Activated CD8-positive, alpha-beta memory T cell treated with anti-CD3 and anti-CD28 coated beads, Interleukin-2, amount 10 ng/mL, durations not matched to agents 7 days and 5 days (primary cell): ENCODE results near the gene MDM2. TPM values are rescaled to one million over a fixed set of nuclear protein-coding genes. Genes with fewer than 3 reads are reported as not detected.

Experiments
- ATAC-seq: fragments of 150-1000 bp; cut with Tn5 transposase; one replicate; pipeline ENCODE4 v1.10.0; 2021; ENCODE audit warnings: moderate library complexity
- CTCF ChIA-PET: fragments of 350-600 bp; sonication (Branson Sonifier 250); formaldehyde crosslinking; loops from one replicate; lab custom pipeline; 2021; ENCODE audit warnings: antibody characterized with exemption; lab: Charles Lee
- DNase-seq: peaks from one replicate; pipeline ENCODE4 v3.0.0-alpha.2; 2020
- H3K27ac Mint-ChIP-seq: one replicate; pipeline ENCODE4 v1.8.0; 2021; ENCODE audit warnings: mild to moderate bottlenecking, mixed read lengths
- H3K27me3 Mint-ChIP-seq: one replicate; pipeline ENCODE4 v1.8.0; 2021; ENCODE audit warnings: mixed read lengths
- H3K36me3 Mint-ChIP-seq: one replicate; pipeline ENCODE4 v1.8.0; 2021; ENCODE audit warnings: mild to moderate bottlenecking, mixed read lengths
- H3K4me1 Mint-ChIP-seq: one replicate; pipeline ENCODE4 v1.8.0; 2021; ENCODE audit warnings: mixed read lengths
- H3K4me3 Mint-ChIP-seq: one replicate; pipeline ENCODE4 v1.8.0; 2021; ENCODE audit warnings: mild to moderate bottlenecking, moderate library complexity, mixed read lengths
- H3K9me3 Mint-ChIP-seq: one replicate; pipeline ENCODE4 v1.8.0; 2022; ENCODE audit warnings: low read depth, mixed read lengths
- total RNA-seq, 2 experiments: library from RNA; stranded (reverse); gene quantifications; one replicate each; pipeline ENCODE4 v1.2.3, GENCODE V29; 2021

The MDM2 gene
- total RNA-seq, 2 experiments from 2014 or later: 235 to 253 TPM

DNA sequence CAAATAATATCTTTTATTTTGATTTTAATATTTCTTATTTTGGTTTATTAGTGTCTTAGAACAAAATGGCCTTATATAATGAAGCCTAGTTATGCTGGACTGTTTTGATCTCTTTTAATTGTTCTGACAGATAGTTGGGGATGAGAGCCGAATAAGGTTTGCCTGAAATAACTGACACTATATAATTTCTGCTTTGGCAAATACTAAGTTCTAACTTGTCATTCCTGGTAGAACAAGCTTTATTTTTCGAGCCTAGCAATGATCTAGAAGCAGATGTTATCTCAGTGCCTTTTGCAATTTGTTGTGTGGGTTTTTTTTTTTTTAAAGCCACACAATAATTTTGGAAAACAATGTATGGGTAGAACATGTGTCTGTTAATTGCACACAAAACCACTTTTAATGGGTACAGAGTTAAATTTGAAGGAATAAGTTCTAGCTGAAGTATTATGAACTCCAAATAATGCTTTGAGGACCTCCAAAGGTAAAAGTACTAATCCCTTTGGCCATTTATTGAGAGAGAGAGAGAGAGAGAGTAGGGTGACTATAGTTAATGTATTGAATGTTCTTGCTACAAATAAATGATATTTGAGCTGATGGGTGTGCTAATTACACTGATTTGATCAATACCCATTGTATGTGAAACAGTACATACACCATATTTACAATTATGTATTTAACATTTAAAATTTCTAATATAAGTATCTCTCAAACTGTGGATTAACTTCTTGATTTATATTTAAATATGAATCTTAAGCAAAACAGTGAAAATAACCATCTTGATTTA, 35.0 kb downstream of the MDM2 start:
- no peak for DNase-seq
- ATAC-seq: no peak
- no peaks in the 10 kb centered on the region for H3K9me3 Mint-ChIP-seq
- CTCF ChIA-PET: interaction anchor here (1.2 to 3.2 kb wide), 3 partner anchors 13 to 35 kb away, joined by 4 to 14 read pairs (median 6); partner anchors contain the start of gene MDM2
- no peak overlapping the region for H3K4me3 Mint-ChIP-seq
- no peak overlapping the region for H3K27ac Mint-ChIP-seq
- H3K4me1 Mint-ChIP-seq: peaks cover 3% of the 10 kb centered on the region
- no peaks in the 10 kb centered on the region for H3K27me3 Mint-ChIP-seq
- peaks cover 52% of the 10 kb centered on the region for H3K36me3 Mint-ChIP-seq

DNA sequence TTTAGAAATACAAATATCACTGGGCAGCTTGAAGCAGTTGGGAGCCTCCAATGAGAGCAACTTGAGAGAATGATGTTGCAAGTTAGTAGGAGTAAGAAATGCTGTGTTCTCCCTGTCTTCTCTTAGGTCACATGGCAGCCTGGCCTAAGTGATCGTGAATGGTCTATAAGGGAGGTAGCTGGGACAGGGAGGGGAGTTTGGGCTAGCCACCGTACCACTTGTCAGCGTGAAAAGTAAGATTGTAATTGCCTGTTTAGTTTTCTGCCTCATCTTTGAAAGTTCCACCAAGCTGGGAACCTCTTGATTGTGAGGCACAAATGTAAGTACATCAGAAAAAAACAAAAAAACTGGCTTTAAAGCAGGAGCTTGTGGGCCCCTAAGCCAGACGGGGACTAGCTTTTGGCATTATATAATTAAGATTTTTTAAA, 36.4 kb downstream of the MDM2 start:
- Mint-ChIP-seq H3K36me3 (peaks cover 42% of the 10 kb centered on the region), H3K4me1 (no peaks in the 10 kb centered on the region), H3K9me3 (no peaks in the 10 kb centered on the region), H3K27ac (no peak overlapping the region), H3K27me3 (no peaks in the 10 kb centered on the region), H3K4me3 (no peak overlapping the region)
- no peak for DNase-seq
- CTCF ChIA-PET: interaction anchor here (1.2 to 3.2 kb wide), 3 partner anchors 11 to 37 kb away, joined by 3 to 14 read pairs (median 6); partner anchors contain the start of gene MDM2
- ATAC-seq: no peak

DNA sequence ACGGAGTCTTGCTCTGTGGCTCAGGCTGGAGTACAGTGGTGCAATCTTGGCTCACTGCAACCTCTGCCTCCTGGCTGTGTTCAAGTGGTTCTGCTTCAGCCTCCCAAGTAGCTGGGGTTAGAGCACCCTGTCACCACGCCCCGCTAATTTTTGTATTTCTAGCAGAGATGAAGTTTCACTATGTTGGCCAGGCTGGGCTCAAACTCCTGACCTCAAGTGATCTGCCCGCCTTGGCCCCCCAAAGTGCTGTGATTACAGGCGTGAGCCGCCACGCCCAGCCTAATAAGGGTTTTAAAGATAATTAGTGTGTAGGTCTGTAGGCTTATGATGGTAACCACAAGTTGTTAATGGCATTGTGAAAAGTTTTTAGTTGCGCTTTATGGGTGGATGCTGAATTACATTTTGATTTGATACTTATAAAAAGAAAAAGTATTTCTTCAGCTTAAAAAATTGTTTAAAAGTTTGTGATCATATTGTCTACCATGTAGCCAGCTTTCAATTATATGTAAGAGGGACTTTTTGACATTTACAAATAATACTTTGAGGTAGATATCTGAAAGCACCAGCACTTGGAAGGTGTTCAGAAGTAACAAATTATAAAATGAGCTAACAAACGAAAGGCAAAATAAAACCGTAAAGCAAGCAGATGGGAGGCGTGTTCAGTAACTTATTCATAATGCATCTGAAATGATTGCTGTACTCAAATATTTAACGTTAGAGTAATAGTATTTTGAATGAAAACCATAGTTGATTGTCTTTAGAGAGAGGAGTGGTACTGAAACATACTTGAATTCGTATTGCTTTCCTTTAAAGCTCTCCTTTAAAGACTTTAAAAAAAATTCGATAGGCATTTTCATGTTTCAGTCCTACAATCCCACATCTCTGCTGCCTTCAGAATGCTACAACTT, 37.1 kb downstream of the MDM2 start:
- Mint-ChIP-seq H3K27ac (no peak overlapping the region), H3K9me3 (no peaks in the 10 kb centered on the region), H3K4me1 (no peaks in the 10 kb centered on the region), H3K36me3 (peaks cover 40% of the 10 kb centered on the region), H3K4me3 (no peak overlapping the region), H3K27me3 (no peaks in the 10 kb centered on the region)
- CTCF ChIA-PET: interaction anchor here (1.0 to 3.2 kb wide), 3 partner anchors 11 to 149 kb away, joined by 3 to 14 read pairs (median 3); no protein-coding TSS in a partner anchor
- DNase-seq (no peak), ATAC-seq (no peak)

DNA sequence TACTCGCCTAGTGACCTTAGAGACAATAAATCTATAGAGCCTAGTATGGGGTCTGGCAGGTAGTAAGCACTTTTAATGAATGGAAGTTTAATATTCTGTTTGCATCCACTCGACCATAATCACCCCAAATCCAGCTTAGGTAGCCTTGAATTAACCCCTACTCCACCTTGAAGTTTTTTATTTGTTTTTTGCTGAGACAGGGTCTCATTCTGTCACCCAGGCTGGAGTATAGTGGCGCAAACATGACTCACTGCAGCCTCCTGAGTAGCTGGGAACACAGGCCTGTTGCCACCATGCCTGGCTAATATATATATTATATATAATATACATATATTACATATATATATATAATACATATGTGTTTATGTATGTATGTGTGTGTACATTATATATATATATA, 38.8 kb downstream of the MDM2 start:
- Mint-ChIP-seq H3K27me3 (no peaks in the 10 kb centered on the region), H3K36me3 (peaks cover 24% of the 10 kb centered on the region), H3K4me1 (no peaks in the 10 kb centered on the region), H3K9me3 (no peaks in the 10 kb centered on the region), H3K27ac (no peak overlapping the region), H3K4me3 (no peak overlapping the region)
- ATAC-seq (no peak), DNase-seq (no peak)
- CTCF ChIA-PET: no interaction called here

DNA sequence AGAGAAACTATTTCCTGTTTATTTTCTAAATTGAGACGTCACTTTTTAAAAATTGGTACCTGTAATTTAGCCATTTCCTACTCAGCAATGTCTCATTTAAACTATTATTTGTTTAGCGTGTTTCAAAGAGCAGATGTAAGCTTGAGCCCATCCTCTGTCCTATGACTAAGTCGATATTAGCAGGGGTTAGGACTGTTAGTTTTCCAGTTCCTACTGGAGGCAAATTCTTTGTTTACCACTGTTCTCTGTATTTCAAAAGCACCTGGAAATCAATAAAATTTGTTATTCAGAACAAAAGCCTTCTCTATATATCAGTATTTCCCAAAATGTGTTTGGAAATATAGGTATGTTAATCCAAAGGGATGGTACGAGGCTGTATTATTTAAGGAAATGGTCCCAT, 42.4 kb downstream of the MDM2 start:
- no peaks in the 10 kb centered on the region for H3K4me1 Mint-ChIP-seq
- peaks cover 3% of the 10 kb centered on the region for H3K36me3 Mint-ChIP-seq
- H3K4me3 Mint-ChIP-seq: no peak overlapping the region
- no peak overlapping the region for H3K27ac Mint-ChIP-seq
- no peaks in the 10 kb centered on the region for H3K9me3 Mint-ChIP-seq
- no peak for ATAC-seq
- CTCF ChIA-PET: interaction anchor here (0.9 kb wide), 1 partner anchor 11 kb away, joined by 3 read pairs; no protein-coding TSS in a partner anchor
- H3K27me3 Mint-ChIP-seq: peaks cover 12% of the 10 kb centered on the region
- no peak for DNase-seq

DNA sequence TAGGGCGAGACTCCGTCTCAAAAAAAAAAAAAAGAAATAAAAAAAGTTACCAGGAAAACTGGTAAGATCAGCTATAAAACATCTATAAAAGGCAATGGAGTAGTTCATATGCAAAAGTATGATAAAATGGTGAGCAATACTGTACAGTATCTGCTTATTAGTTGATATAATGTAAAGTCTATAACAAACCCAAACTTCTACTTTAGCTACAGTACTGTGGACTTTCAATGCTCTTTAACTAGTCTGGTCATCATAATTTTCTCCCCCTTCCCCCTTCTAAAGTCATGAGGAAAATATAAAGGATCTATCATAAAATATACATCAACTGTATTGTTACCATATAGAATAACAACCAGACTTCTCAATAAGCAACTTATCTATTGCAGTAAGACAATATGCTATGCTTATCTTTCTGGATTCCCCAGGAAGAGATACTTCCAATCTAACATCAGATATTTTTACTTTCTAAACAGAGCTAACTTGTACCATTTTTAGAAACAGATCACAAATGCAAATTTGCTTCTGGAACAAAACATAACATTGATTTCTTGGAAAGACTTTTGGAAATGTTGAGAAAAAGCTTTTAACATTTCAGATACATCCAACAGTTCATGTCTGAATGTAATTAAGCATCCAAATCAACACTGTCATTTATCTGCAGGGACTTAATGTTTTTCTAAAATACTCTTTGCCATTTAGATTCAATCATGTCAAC, 43.8 kb downstream of the MDM2 start:
- DNase-seq (no peak), ATAC-seq (no peak)
- Mint-ChIP-seq H3K36me3 (no peaks in the 10 kb centered on the region), H3K27ac (no peak overlapping the region), H3K4me3 (no peak overlapping the region), H3K27me3 (peaks cover 21% of the 10 kb centered on the region), H3K4me1 (no peaks in the 10 kb centered on the region), H3K9me3 (no peaks in the 10 kb centered on the region)
- CTCF ChIA-PET: no interaction called here

DNA sequence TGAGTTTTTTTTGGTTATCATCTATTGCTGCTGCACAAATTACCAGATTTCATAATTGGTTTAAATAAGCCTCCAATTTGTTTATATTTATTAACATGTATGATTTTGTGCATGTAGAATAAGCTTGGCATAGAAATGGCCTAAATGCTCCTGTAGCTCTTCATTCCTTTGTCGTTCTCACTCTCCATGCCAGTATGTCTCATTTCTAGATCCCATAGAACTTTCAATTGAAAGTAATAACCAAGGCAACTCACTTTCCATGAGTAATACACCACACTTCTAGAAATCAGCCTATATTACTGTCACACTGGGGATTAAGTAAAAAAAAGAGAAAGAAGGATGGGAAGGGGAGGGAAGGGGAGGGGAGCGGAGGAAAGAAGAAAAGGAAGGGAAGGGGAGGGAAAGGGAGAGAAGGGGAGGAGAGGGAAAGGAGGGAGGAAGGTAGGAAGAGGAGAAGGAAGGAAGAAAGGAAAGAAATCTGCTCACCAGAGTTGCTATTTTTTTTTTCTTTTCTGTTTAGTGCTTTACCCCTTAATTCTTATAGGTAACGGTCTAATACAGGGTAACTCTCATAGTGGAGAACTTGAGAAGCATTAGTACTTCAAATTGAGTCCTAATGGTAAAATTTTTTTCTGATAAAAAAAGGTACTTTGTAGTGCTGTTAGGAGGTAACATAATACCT, 45.6 kb downstream of the MDM2 start:
- CTCF ChIA-PET: no interaction called here
- peaks cover 25% of the 10 kb centered on the region for H3K27me3 Mint-ChIP-seq
- DNase-seq (no peak), ATAC-seq (no peak)
- no peaks in the 10 kb centered on the region for H3K36me3 Mint-ChIP-seq
- H3K27ac Mint-ChIP-seq: no peak overlapping the region
- H3K4me3 Mint-ChIP-seq: no peak overlapping the region
- H3K4me1 Mint-ChIP-seq: no peaks in the 10 kb centered on the region
- H3K9me3 Mint-ChIP-seq: no peaks in the 10 kb centered on the region

DNA sequence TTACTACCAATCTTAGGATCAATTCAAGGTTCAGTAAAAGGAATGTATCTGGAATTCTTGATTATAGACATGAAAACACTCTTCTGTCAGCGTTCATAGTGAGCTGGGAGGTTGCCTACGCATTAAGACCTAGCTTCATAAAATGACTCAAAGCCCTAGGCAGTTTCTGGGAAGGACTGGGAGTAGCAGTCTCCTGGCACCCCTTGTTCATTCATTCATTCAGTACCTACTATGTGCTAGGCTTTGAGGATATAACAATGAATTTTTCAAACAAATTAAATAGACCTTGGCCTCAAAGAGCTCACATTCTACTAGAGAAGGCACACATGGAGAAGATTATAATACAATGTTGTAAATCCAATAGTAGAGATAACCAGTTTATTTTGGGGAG, 46.1 kb downstream of the MDM2 start:
- Mint-ChIP-seq H3K4me1 (no peaks in the 10 kb centered on the region), H3K27ac (no peak overlapping the region), H3K36me3 (no peaks in the 10 kb centered on the region), H3K27me3 (peaks cover 25% of the 10 kb centered on the region), H3K4me3 (no peak overlapping the region), H3K9me3 (no peaks in the 10 kb centered on the region)
- DNase-seq (no peak), ATAC-seq (no peak)
- CTCF ChIA-PET: no interaction called here

DNA sequence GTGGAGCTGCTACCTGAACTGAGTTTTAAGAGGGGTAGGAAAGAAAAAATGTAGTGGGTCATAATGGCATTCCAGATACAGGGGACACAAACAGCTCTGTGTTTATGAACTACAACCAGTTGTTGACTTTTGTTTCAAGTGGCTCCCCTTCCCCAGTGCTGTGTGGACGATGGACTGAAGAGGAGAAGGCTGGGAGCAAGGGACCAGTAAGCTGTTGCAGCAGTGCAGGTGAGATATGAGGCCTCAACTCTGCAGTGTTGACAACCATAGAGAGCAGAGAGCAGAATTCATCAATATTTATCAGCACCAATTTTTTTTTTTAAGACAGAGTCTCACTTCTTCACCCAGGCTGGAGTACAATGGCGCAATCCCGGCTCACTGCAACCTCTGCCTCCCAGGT, 46.6 kb downstream of the MDM2 start:
- DNase-seq (no peak), ATAC-seq (no peak)
- no peaks in the 10 kb centered on the region for H3K36me3 Mint-ChIP-seq
- no peaks in the 10 kb centered on the region for H3K9me3 Mint-ChIP-seq
- no peaks in the 10 kb centered on the region for H3K4me1 Mint-ChIP-seq
- peaks cover 25% of the 10 kb centered on the region for H3K27me3 Mint-ChIP-seq
- H3K27ac Mint-ChIP-seq: no peak overlapping the region
- H3K4me3 Mint-ChIP-seq: no peak overlapping the region
- CTCF ChIA-PET: no interaction called here

DNA sequence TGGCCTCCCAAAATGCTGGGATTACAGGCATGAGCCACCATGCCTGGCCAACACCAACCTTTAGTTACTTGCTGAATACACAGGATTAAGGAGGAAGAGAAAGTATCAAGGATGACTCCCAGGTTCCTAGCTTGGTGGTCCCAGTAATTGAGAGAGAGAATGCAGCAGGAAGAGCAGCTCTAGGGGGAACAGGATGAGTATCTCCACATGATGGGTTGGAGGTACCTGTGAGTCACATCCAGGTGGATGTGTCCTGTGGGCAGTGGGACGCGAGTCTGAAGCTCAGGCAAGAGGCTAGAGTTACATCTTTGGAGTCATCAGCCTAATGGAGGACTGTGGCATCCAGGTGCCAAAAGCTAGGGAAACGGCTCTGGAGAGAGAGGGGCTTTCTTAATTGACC, 47.1 kb downstream of the MDM2 start:
- H3K9me3 Mint-ChIP-seq: no peaks in the 10 kb centered on the region
- no peak overlapping the region for H3K27ac Mint-ChIP-seq
- ATAC-seq (no peak), DNase-seq (no peak)
- no peak overlapping the region for H3K4me3 Mint-ChIP-seq
- CTCF ChIA-PET: interaction anchor here (0.9 kb wide), 1 partner anchor 10 kb away, joined by 3 read pairs; no protein-coding TSS in a partner anchor
- no peaks in the 10 kb centered on the region for H3K36me3 Mint-ChIP-seq
- no peaks in the 10 kb centered on the region for H3K4me1 Mint-ChIP-seq
- peaks cover 28% of the 10 kb centered on the region for H3K27me3 Mint-ChIP-seq

DNA sequence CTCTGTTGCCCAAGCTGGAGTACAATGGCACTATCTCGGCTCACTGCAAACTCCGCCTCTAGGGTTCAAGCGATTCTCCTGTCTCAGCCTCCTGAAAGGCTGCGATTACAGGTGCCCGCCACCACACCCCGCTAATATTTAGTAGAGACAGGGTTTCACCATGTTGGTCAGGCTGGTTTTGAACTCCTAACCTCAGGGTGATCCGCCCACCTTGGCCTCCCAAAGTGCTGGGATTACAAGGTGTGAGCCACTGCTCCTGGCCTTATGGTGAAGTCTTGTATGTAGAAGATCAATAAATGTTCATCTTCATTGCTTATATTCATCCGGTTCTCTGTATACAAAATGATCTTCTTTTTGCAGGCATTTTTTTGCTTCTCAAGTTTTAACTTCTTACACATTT, 47.8 kb downstream of the MDM2 start:
- CTCF ChIA-PET: interaction anchor here (0.9 kb wide), 1 partner anchor 11 kb away, joined by 3 read pairs; no protein-coding TSS in a partner anchor

DNA sequence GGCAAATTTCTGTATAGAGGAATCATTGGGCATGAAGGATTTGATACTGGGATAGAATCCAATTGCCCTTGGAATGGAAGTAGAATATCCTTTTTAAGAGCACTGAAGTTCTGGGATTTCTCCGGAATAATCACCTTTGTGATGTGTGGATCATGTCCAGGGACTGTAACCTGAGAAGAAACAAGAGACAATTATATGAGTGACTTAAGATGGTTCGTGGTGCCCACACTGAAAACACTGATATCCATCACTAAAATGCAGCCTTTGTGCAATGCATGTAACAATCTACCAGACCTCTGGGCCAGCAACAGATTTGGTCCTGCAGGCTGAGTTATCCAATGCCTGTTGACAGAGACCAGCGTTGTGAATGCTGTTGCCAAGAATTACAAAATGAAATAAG, 48.5 kb downstream of the MDM2 start:
- no peaks in the 10 kb centered on the region for H3K36me3 Mint-ChIP-seq
- H3K4me3 Mint-ChIP-seq: no peak overlapping the region
- ATAC-seq (no peak), DNase-seq (no peak)
- no peaks in the 10 kb centered on the region for H3K9me3 Mint-ChIP-seq
- H3K27me3 Mint-ChIP-seq: peaks cover 28% of the 10 kb centered on the region
- H3K4me1 Mint-ChIP-seq: no peaks in the 10 kb centered on the region
- CTCF ChIA-PET: no interaction called here
- no peak overlapping the region for H3K27ac Mint-ChIP-seq

More for the DNA sequence above, 47.8 kb downstream of the MDM2 start:
- no peaks in the 10 kb centered on the region for H3K9me3 Mint-ChIP-seq
- H3K27me3 Mint-ChIP-seq: peaks cover 28% of the 10 kb centered on the region
- ATAC-seq (no peak), DNase-seq (no peak)
- H3K4me3 Mint-ChIP-seq: no peak overlapping the region
- no peaks in the 10 kb centered on the region for H3K4me1 Mint-ChIP-seq
- H3K27ac Mint-ChIP-seq: no peak overlapping the region
- H3K36me3 Mint-ChIP-seq: no peaks in the 10 kb centered on the region
